Suprapubic skin (tissue), 4 donors: Measurements from ENCODE around the gene NPS. TPM values are rescaled to one million over a fixed set of nuclear protein-coding genes. Genes with fewer than 3 reads are reported as not detected.

Experiments
- DNase-seq, 2 donors: peaks; one replicate each; pipeline ENCODE4 v3.0.0-alpha.2; 2019; ENCODE audit warnings: low spot score in 2 of 2
- H3K27ac ChIP-seq: fragments of 200-600 bp; sonication (generic); one replicate; pipeline ENCODE4 v1.5.1; 2019
- H3K27me3 ChIP-seq: fragments of 200-600 bp; sonication (generic); one replicate; pipeline ENCODE4 v1.5.1; 2019
- H3K36me3 ChIP-seq: fragments of 200-600 bp; sonication (generic); one replicate; pipeline ENCODE4 v1.5.1; 2019
- H3K4me1 ChIP-seq: fragments of 200-600 bp; sonication (generic); one replicate; pipeline ENCODE4 v1.5.1; 2019
- H3K4me3 ChIP-seq: fragments of 200-600 bp; sonication (generic); one replicate; pipeline ENCODE4 v1.5.1; 2019; ENCODE audit warnings: mild to moderate bottlenecking
- H3K9me3 ChIP-seq: fragments of 200-600 bp; sonication (generic); one replicate; pipeline ENCODE4 v1.5.1; 2019
- CTCF ChIP-seq, 2 donors: fragments of 200-600 bp in 1 of 2; fragments of 450-650 bp in 1 of 2; sonication (generic) in 1 of 2; IDR thresholded peaks; one replicate each; pipeline ENCODE4 v1.5.1; 2016 to 2019; ENCODE audit warnings: antibody characterized with exemption in 2 of 2, mild to moderate bottlenecking in 1 of 2, moderate library complexity in 1 of 2
- EP300 ChIP-seq: sonication (generic); formaldehyde crosslinking; IDR thresholded peaks from one replicate; pipeline ENCODE4 v1.6.1; 2017; ENCODE audit warnings: antibody characterized with exemption
- POLR2A ChIP-seq, 2 donors: fragments of 450-650 bp; IDR thresholded peaks; one replicate each; pipeline ENCODE4 v1.6.1; 2017; ENCODE audit warnings: antibody characterized with exemption in 2 of 2, mild to moderate bottlenecking in 2 of 2, moderate library complexity in 2 of 2
- POLR2AphosphoS5 ChIP-seq, 3 donors: sonication (generic); formaldehyde crosslinking; IDR thresholded peaks; one replicate each; pipeline ENCODE4 v1.6.1; 2017; ENCODE audit warnings: antibody characterized with exemption in 3 of 3
- WGBS: methylation state at CpG from one replicate; pipeline ENCODE4 v1.1.5; 2018; 5-methylcytosine and 5-hydroxymethylcytosine counted together
- total RNA-seq, 4 donors: library from RNA; depleted of rRNA; stranded (reverse); fragments of >200 nt; gene quantifications; one replicate each; pipeline ENCODE4 v1.1.0, GENCODE V29; 2016

NPS gene
- total RNA-seq, 4 donors from 2014 or later, result not detected

- Histone ChIP-seq H3K9me3 (no peaks in the 10 kb centered on the region), H3K4me3 (no peak overlapping the region), H3K36me3 (no peaks in the 10 kb centered on the region), H3K27me3 (peaks cover 5% of the 10 kb centered on the region), H3K4me1 (no peaks in the 10 kb centered on the region), H3K27ac (no peak overlapping the region)
- no peak for DNase-seq
- TF ChIP-seq POLR2AphosphoS5 (IDR thresholded peaks at IDR 0.05) (no peak), CTCF (IDR thresholded peaks at IDR 0.05) (no peak), POLR2A (IDR thresholded peaks at IDR 0.05) (no peak), EP300 (no peak)
- whole genome bisulfite sequencing, result 69% methylated on average over 4 of the region's 4 CpGs
These were observed 16.5 kb downstream of the NPS start for GRCh38 chr10:127565583-127565982.

GRCh38 chr10:127569210-127569609 is 20.1 kb downstream of the NPS start:
- Histone ChIP-seq H3K27ac (no peak overlapping the region), H3K4me3 (no peak overlapping the region), H3K27me3 (peaks cover 5% of the 10 kb centered on the region), H3K4me1 (no peaks in the 10 kb centered on the region), H3K36me3 (no peaks in the 10 kb centered on the region), H3K9me3 (no peaks in the 10 kb centered on the region)
- DNase-seq, result no peak
- TF ChIP-seq EP300, result no peak
- TF ChIP-seq POLR2AphosphoS5 (IDR thresholded peaks at IDR 0.05), result no peak
- TF ChIP-seq POLR2A (IDR thresholded peaks at IDR 0.05), result no peak
- TF ChIP-seq CTCF (IDR thresholded peaks at IDR 0.05), result no peak
- 81% methylated on average over 4 of the region's 4 CpGs for WGBS

DNA sequence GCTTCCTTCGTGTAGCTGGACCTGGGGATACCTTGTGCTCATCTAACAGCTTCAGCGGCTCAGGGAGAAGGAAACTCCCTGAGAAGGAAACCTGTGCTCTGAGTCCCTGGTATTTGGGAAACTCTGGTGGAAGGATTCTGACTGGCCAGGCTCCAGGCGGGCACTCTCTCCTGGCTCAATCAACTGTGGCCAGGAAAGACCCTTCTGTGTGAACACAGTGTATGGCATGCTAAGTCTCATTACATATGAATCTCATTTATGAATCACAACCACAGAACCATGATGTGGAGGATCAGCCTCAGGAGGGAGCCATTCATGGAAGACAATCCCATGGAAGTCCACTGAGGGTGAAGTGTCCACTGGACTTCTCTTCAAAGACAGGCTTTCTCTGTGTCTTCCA is 20.9 kb downstream of the NPS start:
- Histone ChIP-seq H3K4me3 (no peak overlapping the region), H3K27ac (no peak overlapping the region), H3K27me3 (peaks cover 5% of the 10 kb centered on the region), H3K9me3 (no peaks in the 10 kb centered on the region), H3K4me1 (no peaks in the 10 kb centered on the region), H3K36me3 (no peaks in the 10 kb centered on the region)
- TF ChIP-seq EP300 (no peak), CTCF (IDR thresholded peaks at IDR 0.05) (no peak), POLR2A (IDR thresholded peaks at IDR 0.05) (no peak), POLR2AphosphoS5 (IDR thresholded peaks at IDR 0.05) (no peak)
- 64% methylated on average over 3 of the region's 3 CpGs for WGBS
- no peak for DNase-seq

DNA sequence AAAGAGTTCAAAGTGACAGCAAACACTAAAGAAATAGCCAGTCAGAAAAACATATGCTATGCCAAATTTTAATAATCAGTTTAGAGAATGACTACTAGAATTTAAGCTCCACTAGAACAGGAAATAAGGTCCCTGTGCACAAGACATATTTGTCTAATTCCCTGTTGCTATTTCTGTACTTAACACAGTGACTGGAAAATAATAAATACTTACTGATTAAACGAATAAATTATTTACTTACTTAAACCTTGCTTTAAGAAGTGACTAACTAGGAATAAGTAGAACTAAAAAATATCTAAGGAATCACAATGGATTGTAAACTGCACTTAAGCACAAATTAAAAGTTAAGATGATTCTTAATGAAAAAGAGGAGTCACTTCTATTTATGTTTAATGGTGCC is 22.3 kb downstream of the NPS start:
- TF ChIP-seq EP300 (no peak), POLR2A (IDR thresholded peaks at IDR 0.05) (no peak), POLR2AphosphoS5 (IDR thresholded peaks at IDR 0.05) (no peak), CTCF (IDR thresholded peaks at IDR 0.05) (no peak)
- H3K36me3 ChIP-seq, result no peaks in the 10 kb centered on the region
- H3K4me3 ChIP-seq, result no peak overlapping the region
- H3K27ac ChIP-seq, result no peak overlapping the region
- H3K4me1 ChIP-seq, result no peaks in the 10 kb centered on the region
- H3K27me3 ChIP-seq, result peaks cover 5% of the 10 kb centered on the region
- WGBS, result 31% methylated on average over 1 of the region's 1 CpG
- no peaks in the 10 kb centered on the region for H3K9me3 ChIP-seq
- DNase-seq, result no peak

GRCh38 chr10:127576051-127576450 is 26.9 kb downstream of the NPS start:
- H3K36me3 ChIP-seq, result no peaks in the 10 kb centered on the region
- WGBS, result 63% methylated on average over 3 of the region's 3 CpGs
- H3K27ac ChIP-seq, result no peak overlapping the region
- peaks cover 4% of the 10 kb centered on the region for H3K27me3 ChIP-seq
- no peak overlapping the region for H3K4me3 ChIP-seq
- no peak for DNase-seq
- no peaks in the 10 kb centered on the region for H3K9me3 ChIP-seq
- peaks cover 5% of the 10 kb centered on the region for H3K4me1 ChIP-seq
- TF ChIP-seq CTCF (IDR thresholded peaks at IDR 0.05) (no peak), POLR2A (IDR thresholded peaks at IDR 0.05) (no peak), EP300 (no peak), POLR2AphosphoS5 (IDR thresholded peaks at IDR 0.05) (no peak)
